Sigmoid colon (tissue), 7 donors: ENCODE measurements around the gene RBM28. TPM values are rescaled to one million over a fixed set of nuclear protein-coding genes. Genes with fewer than 3 reads are reported as not detected.

ENCODE experiments used
- DNase-seq: peaks from one replicate; pipeline ENCODE4 v3.0.0-alpha.2; 2019
- H3K27ac ChIP-seq, 4 donors: fragments of 200-600 bp; sonication (generic); one replicate each; pipeline ENCODE4 v1.5.1; 2016 to 2019; ENCODE audit warnings: mild to moderate bottlenecking in 1 of 4
- H3K27me3 ChIP-seq, 3 donors: fragments of 200-600 bp; sonication (generic); one replicate each; pipeline ENCODE4 v1.5.1; 2019; ENCODE audit warnings: mild to moderate bottlenecking in 1 of 3
- H3K36me3 ChIP-seq, 4 donors: fragments of 200-600 bp; sonication (generic); one replicate each; pipeline ENCODE4 v1.5.1; 2016 to 2019
- H3K4me1 ChIP-seq, 4 donors: fragments of 200-600 bp; sonication (generic); one replicate each; pipeline ENCODE4 v1.5.1; 2017 to 2019
- H3K4me3 ChIP-seq, 4 donors: fragments of 200-600 bp; sonication (generic); one replicate each; pipeline ENCODE4 v1.5.1; 2017 to 2019; ENCODE audit warnings: mild to moderate bottlenecking in 2 of 4, moderate library complexity in 1 of 4
- H3K9me3 ChIP-seq, 4 donors: fragments of 200-600 bp in 3 of 4; sonication (generic) in 3 of 4; one replicate each; pipeline versions ENCODE4 v1.5.1 to v1.6.1; 2013 to 2019
- EP300 ChIP-seq, 4 donors: sonication (generic); formaldehyde crosslinking; IDR thresholded peaks; one replicate each; pipeline ENCODE4 v1.6.1; 2017; ENCODE audit warnings: antibody characterized with exemption in 4 of 4
- POLR2A ChIP-seq, 2 donors: fragments of 450-650 bp; IDR thresholded peaks; one replicate each; pipeline ENCODE4 v1.6.1; 2016; ENCODE audit warnings: antibody characterized with exemption in 2 of 2, mild to moderate bottlenecking in 2 of 2, moderate library complexity in 2 of 2
- POLR2AphosphoS5 ChIP-seq, 4 donors: sonication (generic); formaldehyde crosslinking; IDR thresholded peaks; one replicate each; pipeline ENCODE4 v1.6.1; 2017; ENCODE audit warnings: antibody characterized with exemption in 4 of 4
- whole genome bisulfite sequencing, 2 donors: extraction: QIAGEN DNeasy Blood & Tissue Kit; methylation state at CpG; one replicate each; pipeline ENCODE4 v1.1.7; 2013; 5-methylcytosine and 5-hydroxymethylcytosine counted together
- intact Hi-C: fragments of 100-400 bp; cut with DNase I; formaldehyde crosslinking; loops from one replicate; pipeline ENCODE4 v1.15.1; 2023
- polyA plus RNA-seq, 3 donors: library from polyadenylated mRNA; stranded (reverse); fragments of 200-250 nt; gene quantifications; one replicate each; pipeline ENCODE4 v1.2.3, GENCODE V29; 2013
- total RNA-seq, 4 donors: library from RNA; depleted of rRNA; stranded (reverse); fragments of >200 nt; gene quantifications; one replicate each; pipeline ENCODE4 v1.1.0, GENCODE V29; 2016
- TF ChIP-seq, protein P1 (sequence below), 4 experiments: fragments of 450-650 bp in 3 of 4; fragments of 200-600 bp in 1 of 4; IDR thresholded peaks; one replicate each; pipeline ENCODE4 v1.5.1; 2016 to 2019; ENCODE audit warnings: antibody characterized with exemption in 4 of 4, mild to moderate bottlenecking in 3 of 4, moderate library complexity in 2 of 4
- donor health status: healthy with polysubstance abuse.
- donor health status: Bipolar disorder and iron deficiency.
- donor health status: healthy.

RBM28 gene
- total and polyA plus RNA-seq, 7 donors = 6.6 to 36.3 (median 15.1) TPM

- Histone ChIP-seq H3K9me3 (no peaks in the 10 kb centered on the region), H3K27ac (no peak overlapping the region), H3K27me3 (peaks cover 0 to 10% (median 0%) of the 10 kb centered on the region in 3 donors), H3K36me3 (no peaks in the 10 kb centered on the region), H3K4me1 (peaks cover 0 to 19% (median 13%) of the 10 kb centered on the region in 4 donors), H3K4me3 (no peak overlapping the region)
- WGBS, 2 donors = 94% methylated on average over 6 of the region's 6 CpGs
- intact Hi-C loops = no loop called here
- DNase-seq = no peak
- no peak for TF ChIP-seq POLR2AphosphoS5 (IDR thresholded peaks at IDR 0.05)
- no peak for TF ChIP-seq EP300 (IDR thresholded peaks at IDR 0.05)
- TF ChIP-seq, protein P1, sequence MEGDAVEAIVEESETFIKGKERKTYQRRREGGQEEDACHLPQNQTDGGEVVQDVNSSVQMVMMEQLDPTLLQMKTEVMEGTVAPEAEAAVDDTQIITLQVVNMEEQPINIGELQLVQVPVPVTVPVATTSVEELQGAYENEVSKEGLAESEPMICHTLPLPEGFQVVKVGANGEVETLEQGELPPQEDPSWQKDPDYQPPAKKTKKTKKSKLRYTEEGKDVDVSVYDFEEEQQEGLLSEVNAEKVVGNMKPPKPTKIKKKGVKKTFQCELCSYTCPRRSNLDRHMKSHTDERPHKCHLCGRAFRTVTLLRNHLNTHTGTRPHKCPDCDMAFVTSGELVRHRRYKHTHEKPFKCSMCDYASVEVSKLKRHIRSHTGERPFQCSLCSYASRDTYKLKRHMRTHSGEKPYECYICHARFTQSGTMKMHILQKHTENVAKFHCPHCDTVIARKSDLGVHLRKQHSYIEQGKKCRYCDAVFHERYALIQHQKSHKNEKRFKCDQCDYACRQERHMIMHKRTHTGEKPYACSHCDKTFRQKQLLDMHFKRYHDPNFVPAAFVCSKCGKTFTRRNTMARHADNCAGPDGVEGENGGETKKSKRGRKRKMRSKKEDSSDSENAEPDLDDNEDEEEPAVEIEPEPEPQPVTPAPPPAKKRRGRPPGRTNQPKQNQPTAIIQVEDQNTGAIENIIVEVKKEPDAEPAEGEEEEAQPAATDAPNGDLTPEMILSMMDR (IDR thresholded peaks at IDR 0.05) = no peak
- no peak for TF ChIP-seq POLR2A (IDR thresholded peaks at IDR 0.05)
These were observed 78.4 kb downstream of the RBM28 start for GRCh38 chr7:128265156-128265905.

GRCh38 chr7:128264477-128264876 lies 79.2 kb downstream of the RBM28 start:
- H3K36me3 ChIP-seq = no peaks in the 10 kb centered on the region
- H3K4me1 ChIP-seq = peaks cover 0 to 19% (median 13%) of the 10 kb centered on the region in 4 donors
- WGBS, 2 donors = 17 to 83% methylated on average over 2 of the region's 2 CpGs
- intact Hi-C loops = no loop called here
- no peak overlapping the region for H3K27ac ChIP-seq
- no peak for DNase-seq
- no peaks in the 10 kb centered on the region for H3K9me3 ChIP-seq
- no peak overlapping the region for H3K4me3 ChIP-seq
- H3K27me3 ChIP-seq = peaks cover 0 to 4% (median 0%) of the 10 kb centered on the region in 3 donors
- no peak for TF ChIP-seq POLR2AphosphoS5 (IDR thresholded peaks at IDR 0.05)
- TF ChIP-seq, protein P1 (IDR thresholded peaks at IDR 0.05) = no peak
- no peak for TF ChIP-seq POLR2A (IDR thresholded peaks at IDR 0.05)
- no peak for TF ChIP-seq EP300 (IDR thresholded peaks at IDR 0.05)

- Histone ChIP-seq H3K4me1 (peaks cover 0 to 19% (median 13%) of the 10 kb centered on the region in 4 donors), H3K27ac (no peak overlapping the region), H3K4me3 (no peak overlapping the region), H3K36me3 (no peaks in the 10 kb centered on the region), H3K27me3 (no peaks in the 10 kb centered on the region), H3K9me3 (no peaks in the 10 kb centered on the region)
- TF ChIP-seq EP300 (IDR thresholded peaks at IDR 0.05) = no peak
- TF ChIP-seq, protein P1 (IDR thresholded peaks at IDR 0.05) = no peak
- TF ChIP-seq POLR2A (IDR thresholded peaks at IDR 0.05) = no peak
- no peak for TF ChIP-seq POLR2AphosphoS5 (IDR thresholded peaks at IDR 0.05)
- intact Hi-C loops = no loop called here
- DNase-seq = no peak
- 86 to 90% methylated on average over 3 of the region's 3 CpGs for WGBS, 2 donors
These were observed 80.3 kb downstream of the RBM28 start for GRCh38 chr7:128263420-128263819.

- Histone ChIP-seq H3K36me3 (no peaks in the 10 kb centered on the region), H3K4me3 (no peak overlapping the region), H3K27me3 (no peaks in the 10 kb centered on the region), H3K4me1 (peaks cover 0 to 14% (median 10%) of the 10 kb centered on the region in 4 donors), H3K9me3 (no peaks in the 10 kb centered on the region), H3K27ac (no peak overlapping the region)
- intact Hi-C loops = no loop called here
- no peak for DNase-seq
- WGBS, 2 donors = 96% methylated on average over 15 of the region's 15 CpGs
- TF ChIP-seq, protein P1 (IDR thresholded peaks at IDR 0.05) = no peak
- TF ChIP-seq EP300 (IDR thresholded peaks at IDR 0.05) = no peak
- TF ChIP-seq POLR2AphosphoS5 (IDR thresholded peaks at IDR 0.05) = no peak
- TF ChIP-seq POLR2A (IDR thresholded peaks at IDR 0.05) = no peak
These were observed 81.3 kb downstream of the RBM28 start for GRCh38 chr7:128262273-128263028.
